Hematopoietic multipotent progenitor cell (in vitro differentiated cells): ENCODE results near the gene POU6F2. TPM values are rescaled to one million over a fixed set of nuclear protein-coding genes. Genes with fewer than 3 reads are reported as not detected.
A peak's percentile ranks its signal among the peaks of the same experiment; 100 is the strongest.

ENCODE experiments used
- DNase-seq, 3 donors: peaks; one replicate each; pipeline ENCODE4 v3.0.0-alpha.2; 2011 to 2015; ENCODE audit warnings: low read depth in 2 of 3, low spot score in 2 of 3
- total RNA-seq: library from RNA; depleted of rRNA; stranded (reverse); fragments of >200 nt; gene quantifications from one replicate; pipeline ENCODE4 v1.2.3, GENCODE V29; 2012

Gene POU6F2
- total RNA-seq, 1 donor: not detected

DNA sequence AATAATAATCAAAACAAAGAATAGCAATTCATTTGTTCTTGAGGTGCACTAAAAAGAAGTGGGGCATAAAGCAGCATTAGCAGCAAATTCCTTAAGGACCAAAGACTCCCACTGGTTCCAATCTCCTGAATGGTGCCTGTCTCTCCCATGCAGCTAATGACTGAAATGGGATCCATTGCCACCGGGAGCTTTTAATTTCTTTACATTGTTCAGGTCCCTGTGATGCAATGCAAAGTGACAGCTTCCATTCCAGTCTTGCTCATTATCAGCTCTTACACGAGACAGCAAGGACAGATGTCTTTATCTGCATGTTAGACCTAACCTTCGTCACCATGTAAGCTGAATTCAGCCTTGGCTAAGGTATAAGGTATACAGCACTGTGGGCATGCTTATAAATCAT, 148.1 kb downstream of the POU6F2 start:
- DNase-seq: no peak

DNA sequence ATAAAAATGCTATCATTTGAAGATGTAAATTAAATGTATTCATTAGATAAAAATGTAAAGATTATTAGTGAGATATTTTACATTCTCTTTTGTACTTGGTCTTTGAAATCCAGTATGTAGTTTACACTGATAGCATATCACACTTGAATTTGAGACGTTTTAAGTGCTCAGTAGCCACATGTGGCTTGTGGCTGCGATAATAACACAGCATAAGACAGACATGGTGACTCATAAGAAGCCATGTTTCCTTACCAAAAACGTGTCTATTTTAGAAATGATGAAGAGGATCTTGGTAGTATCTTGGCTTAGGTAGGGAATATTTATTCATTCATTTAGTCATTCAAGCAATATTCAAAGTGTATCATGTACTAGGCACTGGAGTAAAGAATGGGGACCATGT, 149.3 kb downstream of the POU6F2 start:
- DNase-seq: no peak

DNA sequence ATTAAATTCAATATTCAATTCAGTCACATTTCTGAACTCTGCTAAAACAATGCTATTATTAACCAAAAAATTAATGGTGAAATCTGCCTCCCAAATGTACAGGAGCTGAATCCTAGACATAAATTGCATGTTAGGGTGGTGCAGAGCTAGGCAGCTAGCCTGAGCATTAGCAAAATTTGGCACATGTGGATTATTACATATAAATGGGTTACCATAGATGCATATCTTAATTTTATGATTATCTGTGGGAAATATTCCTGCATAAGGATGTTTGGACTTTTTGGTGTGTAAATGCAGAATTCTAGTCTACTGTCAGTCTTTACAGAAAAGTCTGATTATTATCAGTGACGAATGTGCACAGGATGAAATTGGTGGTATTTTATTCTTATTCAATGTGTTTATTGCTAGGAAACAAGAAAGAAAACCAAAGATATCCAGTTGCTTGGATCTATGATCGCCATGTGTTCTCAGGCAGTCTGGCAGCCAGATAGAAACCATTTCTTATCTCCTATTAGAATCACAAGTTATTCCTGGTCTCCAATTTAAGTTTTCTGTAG, 150.7 kb downstream of the POU6F2 start:
- DNase-seq: no peak

DNA sequence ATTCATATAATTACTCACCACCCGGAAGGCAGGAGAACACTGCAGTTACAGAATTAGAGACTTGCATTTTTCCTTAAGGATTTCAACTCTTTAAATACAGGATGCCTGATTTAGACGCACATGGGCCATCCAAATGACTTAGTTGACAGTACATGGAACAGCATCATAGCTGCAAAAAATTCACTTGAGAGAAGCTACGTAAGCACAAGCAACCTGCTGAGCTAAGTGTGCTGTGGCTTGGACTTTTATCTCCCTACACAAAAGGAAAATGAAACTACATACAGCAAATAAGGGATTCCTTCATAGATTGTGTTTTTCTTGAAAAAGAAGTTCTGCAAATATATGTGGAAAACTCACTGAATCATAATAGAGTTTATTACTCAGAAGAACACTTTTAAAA, 152.6 kb downstream of the POU6F2 start:
- peak in 1 of 3 donors; percentile 12 for DNase-seq

GRCh38 chr7:39130857-39131526, 153.3 kb downstream of the POU6F2 start:
- DNase-seq: no peak

- DNase-seq: no peak
Measured at GRCh38 chr7:39132306-39132705, 154.6 kb downstream of the POU6F2 start.

- DNase-seq: no peak
Measured at GRCh38 chr7:39133088-39133487, 155.4 kb downstream of the POU6F2 start.

DNA sequence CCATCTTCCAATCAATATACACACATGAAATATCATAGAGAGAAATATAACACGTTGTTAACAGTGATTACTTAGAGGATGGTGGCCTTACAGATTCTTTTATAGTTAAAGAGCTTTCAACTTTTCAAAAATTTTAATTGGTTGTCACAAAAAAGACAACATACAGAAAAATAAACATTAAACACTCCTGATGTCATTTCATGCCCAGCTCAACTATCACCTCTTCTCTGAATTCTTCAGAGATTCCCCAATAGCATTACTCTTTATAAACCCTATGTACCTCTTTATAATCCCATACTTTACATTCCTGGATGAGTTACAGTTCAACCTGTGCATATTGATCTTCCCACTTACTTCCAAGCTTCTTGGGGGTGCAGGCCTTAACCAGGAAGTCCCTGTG, 159.8 kb downstream of the POU6F2 start:
- DNase-seq: no peak

DNA sequence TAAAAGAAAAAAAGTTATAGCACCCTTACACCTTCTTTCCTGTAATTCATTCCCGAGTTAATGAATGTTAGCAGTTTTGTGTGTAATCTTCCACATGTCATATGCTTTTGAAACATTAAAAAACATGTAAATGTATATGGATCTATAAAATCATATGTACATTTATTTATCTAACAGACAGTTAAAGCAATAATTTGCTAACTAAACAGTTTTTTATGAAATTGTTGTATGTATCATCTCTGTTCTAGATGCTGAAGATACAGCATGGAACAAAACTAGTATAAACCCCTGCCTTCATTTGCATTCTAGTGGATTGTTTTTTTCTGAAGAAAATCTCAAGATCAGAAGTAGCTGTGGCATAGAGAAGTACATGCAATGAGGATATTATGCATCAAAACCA, 165.0 kb downstream of the POU6F2 start:
- DNase-seq: no peak

GRCh38 chr7:39144420-39144819, 166.7 kb downstream of the POU6F2 start:
- no peak for DNase-seq

DNA sequence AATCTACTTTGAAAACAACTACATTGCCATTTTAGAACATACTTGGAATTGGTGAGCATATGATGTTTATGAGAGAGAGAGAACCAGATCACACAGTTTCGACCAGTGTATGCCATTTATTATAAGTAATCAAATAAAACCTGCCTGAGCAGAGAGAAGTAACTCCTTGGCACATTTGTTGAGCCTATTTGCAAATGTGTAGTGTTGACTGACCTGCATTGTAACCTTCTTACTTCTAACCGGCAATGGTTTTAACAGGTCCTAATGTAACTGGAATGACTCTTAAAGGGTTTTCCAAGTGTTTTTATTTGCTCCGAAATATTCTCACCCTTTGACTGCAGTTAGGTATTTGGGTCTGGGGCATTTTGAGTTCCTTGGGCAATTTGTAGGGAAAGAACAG, 167.6 kb downstream of the POU6F2 start:
- no peak for DNase-seq

- no peak for DNase-seq
Measured at GRCh38 chr7:39145935-39146334, 168.2 kb downstream of the POU6F2 start.

DNA sequence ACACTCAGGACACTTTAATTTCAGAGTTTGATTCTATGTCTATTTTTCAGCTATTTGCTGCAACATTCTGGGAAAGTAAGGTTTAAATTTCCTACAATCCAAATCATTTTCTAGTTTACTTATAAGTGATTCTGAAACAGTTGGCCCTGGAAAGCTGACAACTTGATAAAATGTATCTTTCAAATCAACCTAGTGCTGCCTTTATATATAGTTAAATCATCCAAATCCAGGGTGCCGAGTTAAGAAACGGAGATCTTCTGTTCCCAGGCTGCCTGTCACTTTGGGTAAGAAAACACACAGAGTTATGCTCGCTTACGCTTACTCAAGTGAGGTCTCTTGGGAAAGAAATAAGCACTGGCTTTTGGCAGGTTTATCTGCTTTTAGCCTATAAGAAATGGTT, 175.0 kb downstream of the POU6F2 start:
- no peak for DNase-seq

GRCh38 chr7:39153113-39153512, 175.4 kb downstream of the POU6F2 start:
- DNase-seq: no peak

DNA sequence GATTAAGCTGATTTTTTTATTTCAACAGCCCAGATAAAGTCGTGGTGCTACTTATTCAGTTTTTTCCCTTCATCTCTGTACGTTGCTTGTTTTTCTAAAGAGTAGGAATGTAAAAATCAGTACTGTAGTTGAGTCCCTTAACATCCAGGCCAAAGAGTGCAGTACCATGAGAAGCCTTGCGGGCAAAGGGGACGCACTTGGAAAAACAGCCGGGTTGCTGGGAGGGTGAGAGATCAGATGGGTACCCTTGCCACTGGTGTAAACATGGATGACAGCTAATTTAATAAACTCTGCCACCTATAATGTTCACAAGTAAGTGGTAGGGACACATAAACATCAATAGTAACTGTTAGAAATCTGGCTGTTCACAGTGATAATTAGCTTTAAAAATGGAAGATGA, 175.9 kb downstream of the POU6F2 start:
- DNase-seq: no peak

GRCh38 chr7:39154815-39155214, 177.1 kb downstream of the POU6F2 start:
- no peak for DNase-seq

DNA sequence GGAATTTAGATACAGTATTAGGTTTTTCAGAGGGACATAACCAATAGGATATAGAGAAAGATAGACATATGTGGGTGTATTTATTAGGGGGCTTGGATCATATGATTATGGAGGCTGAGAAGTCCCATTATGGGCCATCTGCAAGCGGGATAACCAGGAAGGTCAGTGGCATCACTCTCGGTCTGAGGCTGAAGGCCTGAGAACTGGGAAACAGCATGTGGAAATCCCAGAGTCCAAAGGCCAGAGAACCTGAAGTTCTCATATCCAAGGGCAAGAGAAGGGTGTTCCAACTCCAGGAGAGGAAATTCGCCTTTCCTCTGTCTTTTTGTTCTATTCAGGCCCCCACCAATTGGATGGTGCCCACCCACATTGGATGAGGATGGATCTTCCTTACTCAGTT, 180.7 kb downstream of the POU6F2 start:
- DNase-seq: no peak

DNA sequence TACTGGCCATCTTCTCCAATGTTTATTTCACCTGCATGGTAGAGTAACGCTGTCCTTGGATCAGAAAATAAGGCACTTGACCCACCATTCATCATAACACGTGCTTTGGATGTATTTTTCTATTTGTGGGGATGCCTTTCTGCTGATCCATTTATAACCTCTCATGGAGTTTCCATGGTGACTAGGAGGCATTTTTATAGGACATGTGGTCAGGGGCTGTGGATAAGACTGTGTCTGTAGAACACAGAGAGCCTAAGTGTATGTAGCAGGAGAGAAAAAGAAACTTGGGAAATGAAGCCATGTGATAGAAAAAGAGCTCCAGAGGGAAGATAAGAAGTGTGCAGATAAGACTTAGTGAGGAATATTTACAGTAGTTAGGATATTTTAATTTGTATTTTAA, 184.2 kb downstream of the POU6F2 start:
- no peak for DNase-seq

DNA sequence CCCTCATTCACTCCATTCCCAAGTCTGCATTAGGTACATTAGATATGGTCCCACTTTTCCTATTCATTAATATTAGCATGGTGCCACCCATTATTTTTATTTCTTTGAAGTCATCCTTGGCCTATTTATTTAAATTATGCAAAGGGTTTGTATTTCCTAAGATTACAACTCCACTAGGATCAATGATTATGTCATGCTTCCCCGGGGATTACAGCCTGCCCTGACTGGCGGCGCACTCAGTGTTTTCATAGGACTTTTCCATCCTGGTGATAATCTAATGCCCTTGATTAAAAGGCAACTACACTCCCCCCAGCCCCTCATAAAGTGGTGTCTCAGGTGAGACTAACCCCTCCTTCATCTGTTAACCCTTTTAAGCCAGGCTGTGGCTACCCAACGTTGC, 187.2 kb downstream of the POU6F2 start:
- no peak for DNase-seq

- DNase-seq: no peak
Measured at GRCh38 chr7:39168403-39169098, 190.8 kb downstream of the POU6F2 start.

GRCh38 chr7:39172137-39172536, 194.4 kb downstream of the POU6F2 start:
- no peak for DNase-seq

DNA sequence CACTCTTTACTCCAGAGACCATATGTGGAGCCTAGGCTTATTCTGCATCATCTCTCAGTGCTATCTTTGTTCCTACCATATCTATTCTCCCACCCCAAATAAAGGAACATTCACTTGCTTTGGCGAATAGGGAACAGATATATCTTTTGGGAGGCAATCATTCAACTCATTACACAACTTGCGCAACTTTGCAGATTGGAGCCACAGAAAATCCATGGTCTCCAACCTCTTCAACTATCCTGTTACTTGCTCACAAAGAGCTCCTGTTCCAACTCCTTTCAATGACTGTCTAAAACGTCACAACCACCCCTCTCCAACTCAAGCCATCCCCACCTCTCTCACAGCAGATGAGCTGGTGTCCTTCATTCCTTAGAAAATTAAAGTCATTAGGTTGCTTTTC, 203.7 kb downstream of the POU6F2 start:
- DNase-seq: no peak
